ENCODE measurements around the gene CLIP1. TPM values are rescaled to one million over a fixed set of nuclear protein-coding genes. Genes with fewer than 3 reads are reported as not detected.

The CLIP1 gene
- total RNA-seq, 1 donor from 2014 or later = 78.6 TPM

DNA sequence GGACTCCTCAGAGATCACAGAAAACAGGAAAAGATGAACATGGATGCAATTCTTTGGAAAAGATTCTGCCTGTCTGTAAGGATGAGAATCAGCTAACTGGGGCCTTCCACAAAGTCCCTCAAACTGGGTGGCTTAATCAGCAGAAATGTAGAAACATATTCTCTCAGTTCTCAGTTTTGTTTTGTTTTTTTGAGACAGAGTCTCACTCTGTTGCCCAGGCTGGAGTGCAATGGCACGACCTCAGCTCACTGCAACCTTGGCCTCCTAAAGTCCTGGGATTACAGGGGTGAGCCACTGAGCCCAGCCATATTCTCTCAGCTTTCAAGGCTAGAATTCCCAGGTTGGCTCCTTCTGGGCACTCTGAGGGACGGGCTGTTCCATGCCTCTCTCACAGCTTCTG, 38.2 kb upstream of the CLIP1 start:
- Mint-ChIP-seq H3K36me3 (ENCODE audit: insufficient read depth) (no peaks in the 10 kb centered on the region), H3K27ac (no peak overlapping the region), H3K27me3 (no peaks in the 10 kb centered on the region), H3K4me1 (ENCODE audit: low read depth) (no peaks in the 10 kb centered on the region), H3K9me3 (ENCODE audit: low read depth) (no peaks in the 10 kb centered on the region), H3K4me3 (ENCODE audit: low read depth) (no peak overlapping the region)
- TF ChIP-seq, protein P1, sequence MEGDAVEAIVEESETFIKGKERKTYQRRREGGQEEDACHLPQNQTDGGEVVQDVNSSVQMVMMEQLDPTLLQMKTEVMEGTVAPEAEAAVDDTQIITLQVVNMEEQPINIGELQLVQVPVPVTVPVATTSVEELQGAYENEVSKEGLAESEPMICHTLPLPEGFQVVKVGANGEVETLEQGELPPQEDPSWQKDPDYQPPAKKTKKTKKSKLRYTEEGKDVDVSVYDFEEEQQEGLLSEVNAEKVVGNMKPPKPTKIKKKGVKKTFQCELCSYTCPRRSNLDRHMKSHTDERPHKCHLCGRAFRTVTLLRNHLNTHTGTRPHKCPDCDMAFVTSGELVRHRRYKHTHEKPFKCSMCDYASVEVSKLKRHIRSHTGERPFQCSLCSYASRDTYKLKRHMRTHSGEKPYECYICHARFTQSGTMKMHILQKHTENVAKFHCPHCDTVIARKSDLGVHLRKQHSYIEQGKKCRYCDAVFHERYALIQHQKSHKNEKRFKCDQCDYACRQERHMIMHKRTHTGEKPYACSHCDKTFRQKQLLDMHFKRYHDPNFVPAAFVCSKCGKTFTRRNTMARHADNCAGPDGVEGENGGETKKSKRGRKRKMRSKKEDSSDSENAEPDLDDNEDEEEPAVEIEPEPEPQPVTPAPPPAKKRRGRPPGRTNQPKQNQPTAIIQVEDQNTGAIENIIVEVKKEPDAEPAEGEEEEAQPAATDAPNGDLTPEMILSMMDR (IDR thresholded peaks at IDR 0.05; ENCODE audit: unreplicated experiment) = no peak
- DNase-seq (ENCODE audit: low spot score, unreplicated experiment) = no peak

DNA sequence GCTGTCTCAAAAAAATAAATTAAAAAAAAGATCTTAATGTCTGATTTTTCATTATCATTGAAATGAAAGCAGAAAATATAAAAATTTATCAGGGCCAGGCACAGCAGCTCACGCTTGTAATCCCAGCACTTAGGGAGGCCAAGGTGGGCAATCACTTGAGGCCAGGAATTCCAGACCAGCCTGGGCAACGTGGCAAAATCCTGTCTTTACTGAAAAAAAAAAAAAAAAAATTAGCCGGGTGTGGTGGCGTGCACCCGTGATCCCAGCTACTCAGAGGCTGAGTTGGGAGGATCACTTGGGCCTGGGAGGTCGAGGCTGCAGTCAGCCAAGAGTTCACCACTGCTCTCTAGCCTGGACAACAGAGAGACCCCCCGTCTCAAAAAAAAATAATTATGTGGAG, 37.6 kb upstream of the CLIP1 start:
- Mint-ChIP-seq H3K9me3 (ENCODE audit: low read depth) (no peaks in the 10 kb centered on the region), H3K4me1 (ENCODE audit: low read depth) (no peaks in the 10 kb centered on the region), H3K4me3 (ENCODE audit: low read depth) (no peak overlapping the region), H3K27me3 (no peaks in the 10 kb centered on the region), H3K36me3 (ENCODE audit: insufficient read depth) (no peaks in the 10 kb centered on the region), H3K27ac (no peak overlapping the region)
- TF ChIP-seq, protein P1 (IDR thresholded peaks at IDR 0.05; ENCODE audit: unreplicated experiment) = no peak
- DNase-seq (ENCODE audit: low spot score, unreplicated experiment) = no peak

DNA sequence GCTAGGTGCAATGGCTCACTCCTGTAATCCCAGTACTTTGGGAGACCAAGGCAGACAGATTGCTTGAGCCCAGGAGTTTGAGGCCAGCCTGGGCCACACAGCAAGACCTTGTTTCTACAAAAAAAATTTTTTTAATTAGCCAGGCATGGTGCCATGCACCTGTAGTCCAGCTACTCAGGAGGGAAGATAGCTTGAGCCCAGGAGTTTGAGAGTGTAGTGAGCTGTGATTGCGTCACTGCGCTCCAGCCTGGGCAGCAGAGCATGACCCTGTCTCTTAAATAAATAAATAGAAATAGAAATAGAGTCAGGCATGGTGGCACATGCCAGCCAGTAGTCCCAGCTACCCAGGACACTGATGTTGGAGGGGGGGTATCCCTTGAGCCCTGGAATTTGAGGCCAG, 36.7 kb upstream of the CLIP1 start:
- no peak overlapping the region for H3K4me3 Mint-ChIP-seq (ENCODE audit: low read depth)
- DNase-seq (ENCODE audit: low spot score, unreplicated experiment) = no peak
- H3K9me3 Mint-ChIP-seq (ENCODE audit: low read depth) = no peaks in the 10 kb centered on the region
- H3K27me3 Mint-ChIP-seq = no peaks in the 10 kb centered on the region
- H3K36me3 Mint-ChIP-seq (ENCODE audit: insufficient read depth) = no peaks in the 10 kb centered on the region
- TF ChIP-seq, protein P1 (IDR thresholded peaks at IDR 0.05; ENCODE audit: unreplicated experiment) = no peak
- no peaks in the 10 kb centered on the region for H3K4me1 Mint-ChIP-seq (ENCODE audit: low read depth)
- H3K27ac Mint-ChIP-seq = no peak overlapping the region

DNA sequence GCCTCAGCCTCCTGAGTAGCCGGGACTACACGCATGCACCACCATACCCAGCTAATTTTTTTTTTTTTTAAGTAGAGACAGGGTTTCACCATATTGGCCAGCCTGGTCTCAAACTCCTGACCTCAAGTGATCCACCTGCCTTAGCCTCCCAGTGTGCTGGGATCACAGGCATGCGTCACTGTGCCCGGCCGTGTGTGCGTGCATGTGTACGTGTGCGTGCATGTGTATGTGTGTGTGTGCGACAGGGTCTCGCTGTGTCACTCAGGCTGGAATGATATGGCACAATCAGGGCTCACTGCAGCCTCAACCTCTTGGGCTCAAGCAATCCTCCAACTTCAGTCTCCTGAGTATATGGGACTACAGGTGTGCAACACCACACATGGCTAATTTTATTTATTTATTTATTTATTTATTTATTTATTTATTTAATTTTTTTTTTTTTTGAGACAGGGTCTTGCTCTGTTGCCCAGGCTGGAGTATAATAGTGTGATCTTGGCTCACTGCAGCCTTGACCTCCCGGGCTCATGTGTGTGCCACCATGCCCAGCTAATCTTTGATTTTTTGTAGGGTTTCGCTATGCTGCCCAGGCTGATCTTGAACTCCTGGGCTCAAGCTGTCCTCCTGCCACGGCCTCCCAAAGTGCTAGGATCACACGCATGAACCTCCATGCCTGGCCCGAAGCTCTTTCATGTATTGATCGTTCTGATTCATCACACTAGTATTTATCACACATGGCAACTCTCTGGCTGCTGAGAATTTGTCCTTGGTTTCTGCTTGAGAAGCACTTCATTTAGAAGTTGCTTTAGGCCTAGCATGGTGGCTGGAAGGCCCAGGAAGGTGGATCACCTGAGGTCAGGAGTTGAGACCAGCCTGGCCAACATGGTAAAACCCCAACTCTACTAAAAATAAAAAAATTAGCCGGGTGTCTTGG, 35.9 kb upstream of the CLIP1 start:
- Mint-ChIP-seq H3K27ac (no peak overlapping the region), H3K9me3 (ENCODE audit: low read depth) (no peaks in the 10 kb centered on the region)

DNA sequence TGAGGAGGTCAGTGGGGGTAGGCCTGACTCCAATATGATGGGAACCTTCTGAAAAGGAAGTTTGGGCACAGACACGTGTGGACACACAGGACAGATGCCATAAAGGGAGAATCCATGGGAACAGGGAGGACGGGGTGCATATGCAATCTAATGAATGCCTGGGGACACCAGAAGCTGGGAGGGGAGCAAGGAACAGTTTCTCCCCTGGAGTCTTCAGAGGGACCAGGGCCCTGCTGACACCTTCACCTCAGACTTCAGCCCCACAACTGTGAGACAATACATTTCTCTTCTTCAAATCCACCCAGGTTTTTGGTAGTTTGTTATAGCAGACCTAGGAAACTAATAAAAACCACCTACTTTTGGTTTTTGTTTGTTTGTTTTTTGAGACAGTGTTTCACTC, 35.2 kb upstream of the CLIP1 start:
- Mint-ChIP-seq H3K27ac (no peak overlapping the region), H3K4me3 (ENCODE audit: low read depth) (no peak overlapping the region), H3K4me1 (ENCODE audit: low read depth) (no peaks in the 10 kb centered on the region), H3K36me3 (ENCODE audit: insufficient read depth) (no peaks in the 10 kb centered on the region), H3K27me3 (no peaks in the 10 kb centered on the region), H3K9me3 (ENCODE audit: low read depth) (no peaks in the 10 kb centered on the region)
- TF ChIP-seq, protein P1 (IDR thresholded peaks at IDR 0.05; ENCODE audit: unreplicated experiment) = no peak
- DNase-seq (ENCODE audit: low spot score, unreplicated experiment) = no peak

More for the DNA sequence above, 35.9 kb upstream of the CLIP1 start:
- DNase-seq (ENCODE audit: low spot score, unreplicated experiment) = no peak
- TF ChIP-seq, protein P1 (IDR thresholded peaks at IDR 0.05; ENCODE audit: unreplicated experiment) = no peak
- no peaks in the 10 kb centered on the region for H3K4me1 Mint-ChIP-seq (ENCODE audit: low read depth)
- H3K4me3 Mint-ChIP-seq (ENCODE audit: low read depth) = no peak overlapping the region
- no peaks in the 10 kb centered on the region for H3K36me3 Mint-ChIP-seq (ENCODE audit: insufficient read depth)
- no peaks in the 10 kb centered on the region for H3K27me3 Mint-ChIP-seq

Data from progenitor cell of endocrine pancreas (in vitro differentiated cells).